ENCODE data around the gene PRRX2. TPM values are rescaled to one million over a fixed set of nuclear protein-coding genes. Genes with fewer than 3 reads are reported as not detected.

The PRRX2 gene
- total and polyA plus RNA-seq, 2 of the 13 experiments (the other 11 are each of a cell fraction or from before 2014, with no cell fraction given) = 0.05 TPM; not detected in 1

DNA sequence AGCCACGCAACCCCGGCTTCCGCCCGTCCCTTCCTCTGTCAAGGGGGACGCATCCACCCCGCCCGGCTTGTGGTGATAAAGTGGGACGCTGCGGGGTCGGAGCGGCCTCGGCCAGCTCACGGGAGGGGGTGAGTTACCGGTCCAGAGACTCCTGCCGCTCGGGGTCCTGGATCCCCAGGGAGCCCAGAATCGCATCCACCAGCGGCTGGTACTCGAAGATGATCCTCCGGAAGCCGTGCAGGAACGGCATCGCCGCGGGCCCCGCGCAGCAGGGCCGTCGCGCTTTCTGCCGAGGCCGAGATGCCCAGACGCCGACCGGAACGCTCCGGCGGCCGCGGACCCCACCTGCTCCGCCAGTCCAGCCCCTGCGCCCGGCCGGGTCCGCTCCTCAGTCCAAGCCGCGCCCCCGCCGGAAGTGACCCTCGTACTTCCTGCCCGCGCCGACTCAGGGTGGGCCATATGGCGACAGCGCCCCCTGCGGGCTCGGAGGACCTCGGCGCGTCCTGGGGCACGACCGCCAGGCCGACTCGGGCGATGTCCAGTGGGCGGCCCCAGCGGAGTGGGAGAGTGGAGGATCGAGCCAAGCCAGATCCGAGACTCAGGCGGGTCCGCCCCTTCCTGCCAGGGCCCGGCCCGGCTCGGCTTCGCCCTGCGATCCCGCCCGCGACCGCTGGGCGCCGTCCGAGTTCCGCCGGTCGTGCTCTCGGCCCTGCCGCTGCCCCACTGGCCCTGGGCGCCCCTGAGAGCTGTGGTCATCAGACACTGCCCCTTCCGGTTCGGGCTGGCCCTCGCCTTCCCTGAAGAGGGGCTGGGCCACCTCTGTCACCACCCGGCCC, 23.5 kb upstream of the PRRX2 start, which contains the start of gene ASB6 (continued):
- TF ChIP-seq, protein P1, sequence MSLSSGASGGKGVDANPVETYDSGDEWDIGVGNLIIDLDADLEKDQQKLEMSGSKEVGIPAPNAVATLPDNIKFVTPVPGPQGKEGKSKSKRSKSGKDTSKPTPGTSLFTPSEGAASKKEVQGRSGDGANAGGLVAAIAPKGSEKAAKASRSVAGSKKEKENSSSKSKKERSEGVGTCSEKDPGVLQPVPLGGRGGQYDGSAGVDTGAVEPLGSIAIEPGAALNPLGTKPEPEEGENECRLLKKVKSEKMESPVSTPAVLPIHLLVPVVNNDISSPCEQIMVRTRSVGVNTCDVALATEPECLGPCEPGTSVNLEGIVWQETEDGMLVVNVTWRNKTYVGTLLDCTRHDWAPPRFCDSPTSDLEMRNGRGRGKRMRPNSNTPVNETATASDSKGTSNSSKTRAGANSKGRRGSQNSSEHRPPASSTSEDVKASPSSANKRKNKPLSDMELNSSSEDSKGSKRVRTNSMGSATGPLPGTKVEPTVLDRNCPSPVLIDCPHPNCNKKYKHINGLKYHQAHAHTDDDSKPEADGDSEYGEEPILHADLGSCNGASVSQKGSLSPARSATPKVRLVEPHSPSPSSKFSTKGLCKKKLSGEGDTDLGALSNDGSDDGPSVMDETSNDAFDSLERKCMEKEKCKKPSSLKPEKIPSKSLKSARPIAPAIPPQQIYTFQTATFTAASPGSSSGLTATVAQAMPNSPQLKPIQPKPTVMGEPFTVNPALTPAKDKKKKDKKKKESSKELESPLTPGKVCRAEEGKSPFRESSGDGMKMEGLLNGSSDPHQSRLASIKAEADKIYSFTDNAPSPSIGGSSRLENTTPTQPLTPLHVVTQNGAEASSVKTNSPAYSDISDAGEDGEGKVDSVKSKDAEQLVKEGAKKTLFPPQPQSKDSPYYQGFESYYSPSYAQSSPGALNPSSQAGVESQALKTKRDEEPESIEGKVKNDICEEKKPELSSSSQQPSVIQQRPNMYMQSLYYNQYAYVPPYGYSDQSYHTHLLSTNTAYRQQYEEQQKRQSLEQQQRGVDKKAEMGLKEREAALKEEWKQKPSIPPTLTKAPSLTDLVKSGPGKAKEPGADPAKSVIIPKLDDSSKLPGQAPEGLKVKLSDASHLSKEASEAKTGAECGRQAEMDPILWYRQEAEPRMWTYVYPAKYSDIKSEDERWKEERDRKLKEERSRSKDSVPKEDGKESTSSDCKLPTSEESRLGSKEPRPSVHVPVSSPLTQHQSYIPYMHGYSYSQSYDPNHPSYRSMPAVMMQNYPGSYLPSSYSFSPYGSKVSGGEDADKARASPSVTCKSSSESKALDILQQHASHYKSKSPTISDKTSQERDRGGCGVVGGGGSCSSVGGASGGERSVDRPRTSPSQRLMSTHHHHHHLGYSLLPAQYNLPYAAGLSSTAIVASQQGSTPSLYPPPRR (CRISPR knock-in tag; IDR thresholded peaks at IDR 0.05; ENCODE audit: borderline replicate concordance) = peak; percentile 66
- TF ChIP-seq ZNF367 (CRISPR knock-in tag; IDR thresholded peaks at IDR 0.05; ENCODE audit: borderline replicate concordance) = no peak; the same call in 1 of the 2 replicates
- TF ChIP-seq, protein P2, sequence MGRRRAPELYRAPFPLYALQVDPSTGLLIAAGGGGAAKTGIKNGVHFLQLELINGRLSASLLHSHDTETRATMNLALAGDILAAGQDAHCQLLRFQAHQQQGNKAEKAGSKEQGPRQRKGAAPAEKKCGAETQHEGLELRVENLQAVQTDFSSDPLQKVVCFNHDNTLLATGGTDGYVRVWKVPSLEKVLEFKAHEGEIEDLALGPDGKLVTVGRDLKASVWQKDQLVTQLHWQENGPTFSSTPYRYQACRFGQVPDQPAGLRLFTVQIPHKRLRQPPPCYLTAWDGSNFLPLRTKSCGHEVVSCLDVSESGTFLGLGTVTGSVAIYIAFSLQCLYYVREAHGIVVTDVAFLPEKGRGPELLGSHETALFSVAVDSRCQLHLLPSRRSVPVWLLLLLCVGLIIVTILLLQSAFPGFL (CRISPR knock-in tag; IDR thresholded peaks at IDR 0.05) = no peak
- TF ChIP-seq ZNF879 (CRISPR knock-in tag; IDR thresholded peaks at IDR 0.05) = no peak; the same call in 1 of the 2 replicates
- TF ChIP-seq MXD4 (CRISPR knock-in tag; IDR thresholded peaks at IDR 0.05) = peak; percentile 94
- no peak for TF ChIP-seq NR2F6 (IDR thresholded peaks at IDR 0.05)
- TF ChIP-seq NR2F6 (CRISPR knock-in tag; IDR thresholded peaks at IDR 0.05) = peak; percentile 54; the same call in 1 of the 2 replicates
- TF ChIP-seq SUZ12 (IDR thresholded peaks at IDR 0.05; ENCODE audit: low read depth, low read length) = no peak
- TF ChIP-seq, protein P3, sequence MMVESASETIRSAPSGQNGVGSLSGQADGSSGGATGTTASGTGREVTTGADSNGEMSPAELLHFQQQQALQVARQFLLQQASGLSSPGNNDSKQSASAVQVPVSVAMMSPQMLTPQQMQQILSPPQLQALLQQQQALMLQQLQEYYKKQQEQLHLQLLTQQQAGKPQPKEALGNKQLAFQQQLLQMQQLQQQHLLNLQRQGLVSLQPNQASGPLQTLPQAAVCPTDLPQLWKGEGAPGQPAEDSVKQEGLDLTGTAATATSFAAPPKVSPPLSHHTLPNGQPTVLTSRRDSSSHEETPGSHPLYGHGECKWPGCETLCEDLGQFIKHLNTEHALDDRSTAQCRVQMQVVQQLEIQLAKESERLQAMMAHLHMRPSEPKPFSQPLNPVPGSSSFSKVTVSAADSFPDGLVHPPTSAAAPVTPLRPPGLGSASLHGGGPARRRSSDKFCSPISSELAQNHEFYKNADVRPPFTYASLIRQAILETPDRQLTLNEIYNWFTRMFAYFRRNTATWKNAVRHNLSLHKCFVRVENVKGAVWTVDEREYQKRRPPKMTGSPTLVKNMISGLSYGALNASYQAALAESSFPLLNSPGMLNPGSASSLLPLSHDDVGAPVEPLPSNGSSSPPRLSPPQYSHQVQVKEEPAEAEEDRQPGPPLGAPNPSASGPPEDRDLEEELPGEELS (CRISPR knock-in tag; IDR thresholded peaks at IDR 0.05) = peak; percentile 59
- TF ChIP-seq IKZF1 (IDR thresholded peaks at IDR 0.05) = no peak
- TF ChIP-seq KLF6 (CRISPR knock-in tag; IDR thresholded peaks at IDR 0.05) = peak; percentile 71
- peak; percentile 86; the same call in 1 of the 2 replicates for TF ChIP-seq ZNF329 (CRISPR knock-in tag; IDR thresholded peaks at IDR 0.05; ENCODE audit: low read depth)
- TF ChIP-seq CCDC6 (CRISPR knock-in tag; IDR thresholded peaks at IDR 0.05) = no peak; the same call in 1 of the 2 replicates
- TF ChIP-seq FOXP1 (IDR thresholded peaks at IDR 0.05) = no peak
- TF ChIP-seq FOXP1 (CRISPR knock-in tag; IDR thresholded peaks at IDR 0.05) = no peak
- peak; percentile 85; the same call in 1 of the 2 replicates for TF ChIP-seq CBX5 (CRISPR knock-in tag; IDR thresholded peaks at IDR 0.05; ENCODE audit: borderline replicate concordance)
- TF ChIP-seq, protein P4, sequence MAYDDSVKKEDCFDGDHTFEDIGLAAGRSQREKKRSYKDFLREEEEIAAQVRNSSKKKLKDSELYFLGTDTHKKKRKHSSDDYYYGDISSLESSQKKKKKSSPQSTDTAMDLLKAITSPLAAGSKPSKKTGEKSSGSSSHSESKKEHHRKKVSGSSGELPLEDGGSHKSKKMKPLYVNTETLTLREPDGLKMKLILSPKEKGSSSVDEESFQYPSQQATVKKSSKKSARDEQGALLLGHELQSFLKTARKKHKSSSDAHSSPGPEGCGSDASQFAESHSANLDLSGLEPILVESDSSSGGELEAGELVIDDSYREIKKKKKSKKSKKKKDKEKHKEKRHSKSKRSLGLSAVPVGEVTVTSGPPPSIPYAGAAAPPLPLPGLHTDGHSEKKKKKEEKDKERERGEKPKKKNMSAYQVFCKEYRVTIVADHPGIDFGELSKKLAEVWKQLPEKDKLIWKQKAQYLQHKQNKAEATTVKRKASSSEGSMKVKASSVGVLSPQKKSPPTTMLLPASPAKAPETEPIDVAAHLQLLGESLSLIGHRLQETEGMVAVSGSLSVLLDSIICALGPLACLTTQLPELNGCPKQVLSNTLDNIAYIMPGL (CRISPR knock-in tag; IDR thresholded peaks at IDR 0.05; ENCODE audit: borderline replicate concordance in 1 of 2, low read depth in 1 of 2) = peak; percentile 98 to 99
- TF ChIP-seq CBX2 (IDR thresholded peaks at IDR 0.05; ENCODE audit: low read depth, low read length) = no peak
- TF ChIP-seq CBX2 (CRISPR knock-in tag; IDR thresholded peaks at IDR 0.05; ENCODE audit: low read depth) = no peak

All from HepG2 (cell line).